HepG2 (cell line): ENCODE measurements around the gene THADA. TPM values are rescaled to one million over a fixed set of nuclear protein-coding genes. Genes with fewer than 3 reads are reported as not detected.

Source experiments
- ATAC-seq: fragments of 200-7000 bp; cut with Tn5 transposase; 3 replicates; pipeline ENCODE4 v1.9.1; 2020; ENCODE audit warnings: mild to moderate bottlenecking, moderate library complexity
- BruUV-seq: library from RNA; stranded (reverse); fragments of 400-500 nt; replicated peaks from 2 replicates; lab custom pipeline; 2021; lab: Mats Ljungman, UMichigan
- CTCF ChIA-PET: fragments of 300-600 bp; formaldehyde crosslinking; extraction: SDS; loops from one replicate; lab custom pipeline; 2021; ENCODE audit warnings: low total read pairs, inconsistent platforms, low intra/inter-chr PET ratio; lab: Yijun Ruan, JAX
- POLR2A ChIA-PET: fragments of 350-600 bp; sonication (Branson Sonifier 250); formaldehyde crosslinking; loops from one replicate; lab custom pipeline; 2020; ENCODE audit warnings: antibody characterized with exemption, inconsistent platforms; lab: Yijun Ruan, JAX
- DNase-seq: peaks from one replicate; pipeline ENCODE4 v3.0.0-alpha.2; 2015; ENCODE audit warnings: low spot score
- FAIRE-seq: peaks from 3 replicates; lab custom pipeline; 2011; peaks lifted over from hg19 to GRCh38; lab: Jason Lieb, UNC
- H2AFZ ChIP-seq: one replicate; pipeline ENCODE4 v1.6.1; 2011; ENCODE audit warnings: low read length, inconsistent platforms
- H3K27ac ChIP-seq: fragments of 300-600 bp; 3 replicates; pipeline ENCODE4 v1.8.0; 2011; ENCODE audit warnings: mixed run types, mild to moderate bottlenecking, mixed read lengths, low read length, inconsistent platforms; ENCODE audit not compliant: insufficient read depth; ENCODE audit errors: extremely low read length
- H3K27me3 ChIP-seq, 2 experiments: fragments of 200-600 bp in 1 of 2; 2 replicates in 1 of 2; 3 replicates in 1 of 2; pipeline versions ENCODE4 v1.6.0 to v1.8.0; 2011; ENCODE audit warnings: low read length in 2 of 2, mild to moderate bottlenecking in 2 of 2, moderate library complexity in 2 of 2, inconsistent platforms in 1 of 2; ENCODE audit not compliant: insufficient read depth in 2 of 2, control insufficient read depth in 1 of 2
- H3K36me3 ChIP-seq, 2 experiments: fragments of 200-600 bp in 1 of 2; replicated peaks in 1 of 2; 2 replicates in 1 of 2; 3 replicates in 1 of 2; pipeline versions ENCODE4 v1.5.1 to v1.8.0; 2011; ENCODE audit warnings: low read length in 2 of 2, inconsistent platforms in 1 of 2; ENCODE audit not compliant: insufficient read depth in 2 of 2, control insufficient read depth in 1 of 2
- H3K4me1 ChIP-seq: 2 replicates; pipeline ENCODE4 v1.5.1; 2012; ENCODE audit warnings: low read length, inconsistent platforms; ENCODE audit not compliant: insufficient read depth
- H3K4me2 ChIP-seq: 2 replicates; pipeline ENCODE4 v1.6.0; 2011; ENCODE audit warnings: low read depth, low read length, inconsistent platforms
- H3K4me3 ChIP-seq, 3 experiments: fragments of 200-600 bp in 1 of 3; sonication (generic), shearing (Covaris generic) in 1 of 3; replicated peaks in 1 of 3; 2 replicates each; pipeline ENCODE4 v1.5.1; 2011 to 2016; ENCODE audit warnings: low read length in 3 of 3, inconsistent platforms in 2 of 3, low read depth in 2 of 3, mild to moderate bottlenecking in 2 of 3, control low read depth in 1 of 3, mixed read lengths in 1 of 3; ENCODE audit not compliant: insufficient read depth in 1 of 3
- H3K79me2 ChIP-seq: one replicate; pipeline ENCODE4 v1.6.1; 2011; ENCODE audit warnings: low read length, inconsistent platforms; ENCODE audit not compliant: insufficient read depth
- H3K9ac ChIP-seq: 2 replicates; pipeline ENCODE4 v1.6.0; 2011; ENCODE audit warnings: mild to moderate bottlenecking, low read depth, low read length, inconsistent platforms; ENCODE audit not compliant: insufficient read depth
- H3K9me3 ChIP-seq: 2 replicates; pipeline ENCODE4 v1.5.1; 2012; ENCODE audit warnings: mild to moderate bottlenecking, low read length
- H4K20me1 ChIP-seq: 2 replicates; pipeline ENCODE4 v1.6.0; 2011; ENCODE audit warnings: inconsistent platforms, mild to moderate bottlenecking, low read length, moderate library complexity; ENCODE audit not compliant: insufficient read depth
- ARID2 ChIP-seq: sonication (generic); formaldehyde crosslinking; IDR thresholded peaks from 2 replicates; pipeline ENCODE4 v1.8.1; 2022; ENCODE audit warnings: mild to moderate bottlenecking, missing genetic modification reagents, borderline replicate concordance
- ATF4 ChIP-seq, 2 experiments: fragments of 450-650 bp in 1 of 2; sonication (generic) in 1 of 2; formaldehyde crosslinking; IDR thresholded peaks; 2 replicates each; pipeline versions ENCODE4 v1.5.0 to v1.8.0; 2020 to 2022; ENCODE audit warnings: mild to moderate bottlenecking in 1 of 2, missing genetic modification reagents in 1 of 2
- CBFB ChIP-seq: sonication (generic); formaldehyde crosslinking; IDR thresholded peaks from 2 replicates; pipeline ENCODE4 v1.4.0; 2020; ENCODE audit warnings: missing genetic modification reagents
- FOXK2 ChIP-seq: fragments of 450-650 bp; IDR thresholded peaks from 2 replicates; pipeline ENCODE4 v1.6.1; 2016
- GZF1 ChIP-seq: sonication (generic); formaldehyde crosslinking; IDR thresholded peaks from 2 replicates; pipeline ENCODE4 v1.5.1; 2020; ENCODE audit warnings: mild to moderate bottlenecking, missing genetic modification reagents
- MTA1 ChIP-seq: sonication (generic); formaldehyde crosslinking; IDR thresholded peaks from 2 replicates; pipeline ENCODE4 v1.4.0; 2020; ENCODE audit warnings: missing genetic modification reagents, mild to moderate bottlenecking, borderline replicate concordance
- NFE2L2 ChIP-seq: fragments of 150-350 bp; IDR thresholded peaks from 2 replicates; pipeline ENCODE4 v1.6.1; 2014; ENCODE audit warnings: low read length
- PAX8 ChIP-seq: sonication (generic); formaldehyde crosslinking; IDR thresholded peaks from 2 replicates; pipeline ENCODE4 v1.8.0; 2022; ENCODE audit warnings: mild to moderate bottlenecking, missing genetic modification reagents, borderline replicate concordance
- RNF219 ChIP-seq: sonication (generic); formaldehyde crosslinking; IDR thresholded peaks from 2 replicates; pipeline ENCODE4 v1.5.0; 2020; ENCODE audit warnings: mild to moderate bottlenecking, missing genetic modification reagents
- SP2 ChIP-seq: sonication (generic); formaldehyde crosslinking; IDR thresholded peaks from 2 replicates; pipeline ENCODE4 v1.5.1; 2020; ENCODE audit warnings: mild to moderate bottlenecking, missing genetic modification reagents
- TCF7L2 ChIP-seq: IDR thresholded peaks from 2 replicates; pipeline ENCODE4 v1.6.1; 2011; ENCODE audit warnings: mild to moderate bottlenecking, low read depth, low read length, moderate library complexity
- ZBTB44 ChIP-seq: sonication (generic); formaldehyde crosslinking; IDR thresholded peaks from 2 replicates; pipeline ENCODE4 v1.4.0; 2020; ENCODE audit warnings: missing genetic modification reagents
- ZMYM2 ChIP-seq: sonication (generic); formaldehyde crosslinking; IDR thresholded peaks from 2 replicates; pipeline ENCODE4 v1.8.0; 2022; ENCODE audit warnings: mild to moderate bottlenecking, missing genetic modification reagents
- ZNF577 ChIP-seq: sonication (generic); formaldehyde crosslinking; IDR thresholded peaks from 2 replicates; pipeline ENCODE4 v1.4.0; 2020; ENCODE audit warnings: mild to moderate bottlenecking, low read depth, missing genetic modification reagents, borderline replicate concordance
- ZNF614 ChIP-seq: IDR thresholded peaks from 2 replicates; pipeline ENCODE4 v1.6.1; 2018; ENCODE audit warnings: missing biosample characterization, missing genetic modification reagents, inconsistent platforms, borderline replicate concordance
- ZSCAN30 ChIP-seq: sonication (generic); formaldehyde crosslinking; IDR thresholded peaks from 2 replicates; pipeline ENCODE4 v1.5.0; 2020; ENCODE audit warnings: mild to moderate bottlenecking, missing genetic modification reagents
- WGBS: methylation state at CpG from one replicate; pipeline ENCODE4 v1.1.6; 2017; ENCODE audit warnings: low lambda C conversion rate; 5-methylcytosine and 5-hydroxymethylcytosine counted together
- in situ Hi-C: cut with HindIII; loops from 2 replicates; pipeline ENCODE4 v1.10.0; 2017; ENCODE audit warnings: low pct_unique_long_range_greater_than_20kb; ENCODE audit not compliant: extremely low pct_ligation_motif_present
- intact Hi-C: fragments of 100-400 bp; cut with micrococcal nuclease; formaldehyde crosslinking; loops from one replicate; pipeline ENCODE4 v1.10.0; 2022; ENCODE audit not compliant: unreplicated experiment
- polyA plus RNA-seq, 8 experiments: library from polyadenylated mRNA; depleted of rRNA in 3 of 8; stranded (reverse) in 7 of 8; unstranded in 1 of 8; fragments of >200 nt; fragmentation: Illumina TruSeq in 4 of 8; extraction: Trizol in 4 of 8; gene quantifications; 2 replicates each; pipeline versions ENCODE4 v1.2.1 to v1.2.3, GENCODE V29; 2011 to 2016; ENCODE audit warnings: low read depth in 4 of 8, missing spikeins in 1 of 8, mixed read lengths in 1 of 8; ENCODE audit not compliant: insufficient read depth in 1 of 8
- total RNA-seq, 5 experiments: library from RNA; depleted of rRNA; stranded (reverse); fragments of >200 nt; fragmentation: Illumina TruSeq; extraction: Trizol; gene quantifications; 2 replicates each; pipeline ENCODE4 v1.2.3, GENCODE V29; 2016; ENCODE audit warnings: low read depth in 1 of 5

Gene THADA
- total and polyA plus RNA-seq, 2 of the 13 experiments (the other 11 are each of a cell fraction or from before 2014, with no cell fraction given): 12.7 to 21.7 TPM

- CTCF ChIA-PET: no interaction called here
- no peaks in the 10 kb centered on the region for H3K4me1 ChIP-seq
- no peaks in the 10 kb centered on the region for H3K9me3 ChIP-seq
- no TSS peak for BruUV-seq
- H4K20me1 ChIP-seq: no peaks in the 10 kb centered on the region
- no peak overlapping the region for H3K4me2 ChIP-seq
- no peaks in the 10 kb centered on the region for H3K79me2 ChIP-seq
- H2AFZ ChIP-seq: no peak overlapping the region
- TF ChIP-seq RNF219 (CRISPR knock-in tag): no peak
- no peak for TF ChIP-seq NFE2L2
- TF ChIP-seq SP2 (CRISPR knock-in tag): no peak
- TF ChIP-seq ZNF577: no peak
- no peak for TF ChIP-seq PAX8 (CRISPR knock-in tag)
- TF ChIP-seq CBFB (CRISPR knock-in tag): no peak
- no peak for TF ChIP-seq ZSCAN30
- TF ChIP-seq ZMYM2 (CRISPR knock-in tag): no peak
- no peak for TF ChIP-seq GZF1 (CRISPR knock-in tag)
- no peak for TF ChIP-seq ZBTB44
- no peak for TF ChIP-seq ZNF614 (CRISPR knock-in tag)
- no peak for TF ChIP-seq ARID2 (CRISPR knock-in tag)
- no peak for TF ChIP-seq MTA1 (CRISPR knock-in tag)
- TF ChIP-seq FOXK2: no peak
- no peak for TF ChIP-seq ATF4 (CRISPR knock-in tag; IDR thresholded peaks at IDR 0.05)
- TF ChIP-seq TCF7L2: no peak
- H3K4me3 ChIP-seq: no peak overlapping the region
- no peak for DNase-seq
- intact Hi-C loops (no loop called here), in situ Hi-C loops (no loop called here)
- H3K9ac ChIP-seq: no peak overlapping the region
- H3K36me3 ChIP-seq: peaks cover 0 to 15% of the 10 kb centered on the region in 2 experiments; a peak in 1 of 5 replicates
- FAIRE-seq: no peak
- POLR2A ChIA-PET: no interaction called here
- H3K27ac ChIP-seq: no peak overlapping the region
- no peaks in the 10 kb centered on the region for H3K27me3 ChIP-seq
- no peak for ATAC-seq
- 96% methylated on average over 1 of the region's 1 CpG for WGBS
Observed at GRCh38 chr2:43495727-43496126, 100.1 kb downstream of the THADA start.
